ENCODE data around the gene WWOX.

The WWOX gene

DNA sequence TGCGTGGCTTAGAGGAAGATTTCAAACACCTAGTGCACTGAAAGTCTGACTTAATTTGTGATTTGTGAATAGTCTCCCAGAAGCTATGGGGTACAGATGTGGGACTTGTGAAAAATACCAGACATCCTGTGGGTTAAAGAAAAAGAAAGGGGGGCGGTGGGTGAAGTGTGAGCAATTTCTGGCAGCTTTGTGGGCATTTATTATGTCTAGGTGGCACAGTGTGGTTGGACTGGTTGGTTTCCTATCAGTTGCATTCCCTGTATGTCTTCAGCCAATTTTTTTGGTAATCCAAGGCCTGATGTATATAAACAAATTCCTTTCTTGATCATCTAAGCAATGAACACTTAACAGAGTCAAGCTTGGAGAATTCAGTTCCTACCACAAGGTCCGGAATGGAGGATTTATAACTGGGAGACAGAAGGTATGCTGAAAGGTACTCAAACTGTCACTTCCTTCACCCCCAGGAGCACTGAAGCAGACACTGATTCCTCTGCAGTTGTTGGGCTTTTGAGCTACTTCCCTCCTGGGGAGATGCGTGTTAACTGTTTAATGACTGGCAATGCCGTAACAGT is 211.6 kb downstream of the WWOX start:
- Histone ChIP-seq H3K18ac (ENCODE audit: low read length) (peak overlapping the region; percentile 9), H3K27ac (ENCODE audit: low read depth, low read length) (peak overlapping the region; percentile 39), H3K4me1 (ENCODE audit: control insufficient read depth, low read depth, low read length) (peaks cover 31% of the 10 kb centered on the region), H3K23ac (ENCODE audit: low read length) (peak overlapping the region; percentile 37), H2BK120ac (ENCODE audit: low read depth, low read length) (no peak overlapping the region), H3K56ac (ENCODE audit: low read length) (peak overlapping the region; percentile 79), H3K4ac (ENCODE audit: low read depth, low read length) (peak overlapping the region; percentile 41), H2BK5ac (ENCODE audit: low read length) (peak overlapping the region; percentile 83), H3K4me3 (ENCODE audit: low read length) (no peak overlapping the region), H3K79me2 (ENCODE audit: control insufficient read depth, insufficient read depth, low read length) (no peaks in the 10 kb centered on the region), H3K4me2 (ENCODE audit: low read length) (no peak overlapping the region), H4K8ac (ENCODE audit: low read depth, low read length) (no peak overlapping the region), H3K9ac (ENCODE audit: low read length) (peak overlapping the region; percentile 29), H2BK15ac (replicated peaks; ENCODE audit: low read depth) (peak overlapping the region; percentile 1), H3K27me3 (ENCODE audit: insufficient read depth, low read length, poor library complexity) (no peaks in the 10 kb centered on the region), H2AK5ac (ENCODE audit: low read length) (peak overlapping the region; percentile 75), H4K5ac (ENCODE audit: low read length) (no peak overlapping the region), H3K79me1 (ENCODE audit: low read length) (no peaks in the 10 kb centered on the region), H3K36me3 (ENCODE audit: control insufficient read depth, insufficient read depth, low read length) (no peaks in the 10 kb centered on the region)
- no CpG with 5 or more reads among the region's 5 CpGs for WGBS (ENCODE audit: extremely low coverage, insufficient coverage, low lambda C conversion rate)
- DNase-seq: peak; percentile 80

DNA sequence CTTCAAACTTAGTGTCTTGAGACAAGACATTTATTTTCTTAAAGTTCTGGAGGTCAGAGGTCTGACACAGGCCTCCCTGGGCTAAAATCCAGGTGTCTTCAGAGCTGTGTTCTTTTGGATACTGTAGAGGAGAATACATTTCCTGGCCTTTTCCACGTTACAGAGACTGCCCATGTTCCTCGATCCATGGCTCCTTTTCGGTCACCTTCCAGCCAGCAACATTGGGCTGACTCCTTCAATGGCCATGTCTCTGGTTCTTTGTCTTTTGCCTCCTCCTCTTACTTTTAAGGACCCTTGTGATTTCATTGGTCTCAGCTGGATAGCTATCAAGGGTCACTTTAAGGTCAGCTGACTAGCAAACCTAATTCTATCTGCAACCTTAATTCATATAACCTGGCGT is 212.4 kb downstream of the WWOX start:
- Histone ChIP-seq H3K27ac (ENCODE audit: low read depth, low read length) (no peak overlapping the region), H2BK15ac (replicated peaks; ENCODE audit: low read depth) (no peak overlapping the region), H3K9ac (ENCODE audit: low read length) (no peak overlapping the region), H3K23ac (ENCODE audit: low read length) (no peak overlapping the region), H2BK120ac (ENCODE audit: low read depth, low read length) (no peak overlapping the region), H3K4me2 (ENCODE audit: low read length) (no peak overlapping the region), H3K4me3 (ENCODE audit: low read length) (no peak overlapping the region), H3K4me1 (ENCODE audit: control insufficient read depth, low read depth, low read length) (peaks cover 31% of the 10 kb centered on the region), H4K5ac (ENCODE audit: low read length) (no peak overlapping the region), H2BK5ac (ENCODE audit: low read length) (peak overlapping the region; percentile 69), H3K18ac (ENCODE audit: low read length) (no peak overlapping the region), H3K27me3 (ENCODE audit: insufficient read depth, low read length, poor library complexity) (no peaks in the 10 kb centered on the region), H3K36me3 (ENCODE audit: control insufficient read depth, insufficient read depth, low read length) (no peaks in the 10 kb centered on the region), H3K4ac (ENCODE audit: low read depth, low read length) (peak overlapping the region; percentile 28), H3K79me1 (ENCODE audit: low read length) (no peaks in the 10 kb centered on the region), H3K56ac (ENCODE audit: low read length) (peak overlapping the region; percentile 54), H4K8ac (ENCODE audit: low read depth, low read length) (no peak overlapping the region), H3K79me2 (ENCODE audit: control insufficient read depth, insufficient read depth, low read length) (no peaks in the 10 kb centered on the region), H2AK5ac (ENCODE audit: low read length) (peak overlapping the region; percentile 54)
- DNase-seq: no peak
- WGBS (ENCODE audit: extremely low coverage, insufficient coverage, low lambda C conversion rate): no CpG with 5 or more reads among the region's 4 CpGs

DNA sequence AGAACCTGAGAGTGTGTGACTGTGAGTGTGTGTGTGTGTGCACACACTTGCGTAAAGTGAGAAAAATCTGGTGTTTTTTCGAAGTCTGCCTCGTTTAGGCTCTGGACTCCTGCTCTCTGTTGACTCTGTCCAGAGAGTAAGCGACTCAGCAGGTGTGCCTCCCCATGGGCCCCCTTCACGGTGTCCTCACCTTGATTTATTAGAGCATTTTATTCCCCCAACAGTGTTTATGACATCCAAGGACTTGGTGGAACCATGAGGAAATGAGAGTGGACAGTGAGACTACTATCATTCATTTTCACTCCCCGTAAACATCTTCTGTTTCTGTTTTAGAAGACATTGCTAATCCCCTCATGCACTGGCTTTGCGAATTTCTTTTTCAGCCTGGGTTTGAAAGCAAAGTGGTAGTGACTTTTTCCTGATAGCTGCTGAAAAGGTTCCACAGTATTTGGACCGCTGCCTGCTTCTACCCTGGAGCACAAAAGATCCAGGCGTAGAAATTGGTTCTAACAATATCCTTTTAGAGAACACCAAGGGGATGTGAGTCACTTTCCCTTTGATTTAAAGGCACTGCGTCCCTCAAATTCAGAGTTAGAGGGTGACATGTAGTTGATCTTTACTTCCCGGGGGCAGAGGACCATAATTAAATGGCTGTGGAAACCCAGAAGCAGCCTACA is 218.2 kb downstream of the WWOX start:
- Histone ChIP-seq H3K27ac (ENCODE audit: low read depth, low read length) (no peak overlapping the region), H3K9ac (ENCODE audit: low read length) (no peak overlapping the region), H4K8ac (ENCODE audit: low read depth, low read length) (no peak overlapping the region), H3K4me3 (ENCODE audit: low read length) (no peak overlapping the region), H3K79me1 (ENCODE audit: low read length) (no peaks in the 10 kb centered on the region), H3K4me1 (ENCODE audit: control insufficient read depth, low read depth, low read length) (peaks cover 4% of the 10 kb centered on the region), H3K23ac (ENCODE audit: low read length) (no peak overlapping the region), H3K36me3 (ENCODE audit: control insufficient read depth, insufficient read depth, low read length) (no peaks in the 10 kb centered on the region), H2AK5ac (ENCODE audit: low read length) (no peak overlapping the region), H3K4ac (ENCODE audit: low read depth, low read length) (peak overlapping the region; percentile 36), H3K56ac (ENCODE audit: low read length) (no peak overlapping the region), H2BK120ac (ENCODE audit: low read depth, low read length) (no peak overlapping the region), H3K18ac (ENCODE audit: low read length) (no peak overlapping the region), H2BK5ac (ENCODE audit: low read length) (no peak overlapping the region), H3K27me3 (ENCODE audit: insufficient read depth, low read length, poor library complexity) (no peaks in the 10 kb centered on the region), H3K4me2 (ENCODE audit: low read length) (no peak overlapping the region), H2BK15ac (replicated peaks; ENCODE audit: low read depth) (peak overlapping the region; percentile 15), H4K5ac (ENCODE audit: low read length) (no peak overlapping the region), H3K79me2 (ENCODE audit: control insufficient read depth, insufficient read depth, low read length) (no peaks in the 10 kb centered on the region)
- no peak for DNase-seq
- whole genome bisulfite sequencing (ENCODE audit: extremely low coverage, insufficient coverage, low lambda C conversion rate): no CpG with 5 or more reads among the region's 11 CpGs

DNA sequence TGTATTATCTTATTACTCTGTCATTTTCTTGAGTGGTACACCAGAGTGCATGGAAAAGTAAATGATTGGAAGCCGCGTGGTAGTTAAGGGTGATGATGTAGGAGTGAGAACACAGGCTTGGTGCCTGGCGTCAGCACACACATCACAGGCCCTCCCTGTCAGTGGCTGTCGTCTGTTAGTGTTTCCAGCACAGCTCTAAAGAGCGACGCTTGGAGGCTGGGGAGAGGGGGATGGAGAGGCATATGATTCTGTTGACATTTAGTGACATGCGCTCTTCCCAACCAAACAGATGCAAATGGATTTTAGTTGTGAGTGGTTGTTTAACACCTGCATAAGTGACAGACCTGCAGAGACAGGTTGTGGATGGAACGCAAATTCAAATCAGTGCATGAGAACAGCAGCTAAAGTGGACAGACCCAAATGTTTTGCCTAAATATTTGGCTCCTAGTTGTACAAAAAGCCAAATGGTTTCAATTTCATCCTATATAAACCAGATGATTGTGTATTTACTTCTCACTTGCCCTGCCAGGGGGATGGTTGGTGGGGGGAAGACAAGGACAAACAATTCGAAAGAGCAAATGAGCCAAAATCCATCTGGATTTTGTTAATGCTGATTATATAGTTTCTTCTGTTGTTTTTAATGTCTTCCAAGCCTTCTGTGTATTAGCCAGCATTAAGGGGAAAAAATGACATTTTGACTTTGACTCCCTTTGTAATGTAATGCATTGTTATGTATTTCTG is 222.3 kb downstream of the WWOX start:
- H3K27ac ChIP-seq (ENCODE audit: low read depth, low read length): no peak overlapping the region
- H3K4me1 ChIP-seq (ENCODE audit: control insufficient read depth, low read depth, low read length): peaks cover 6% of the 10 kb centered on the region
- H3K4ac ChIP-seq (ENCODE audit: low read depth, low read length): no peak overlapping the region
- H2AK5ac ChIP-seq (ENCODE audit: low read length): no peak overlapping the region
- no peak overlapping the region for H2BK5ac ChIP-seq (ENCODE audit: low read length)
- no peak overlapping the region for H3K18ac ChIP-seq (ENCODE audit: low read length)
- no peaks in the 10 kb centered on the region for H3K36me3 ChIP-seq (ENCODE audit: control insufficient read depth, insufficient read depth, low read length)
- no peak overlapping the region for H3K23ac ChIP-seq (ENCODE audit: low read length)
- H2BK15ac ChIP-seq (replicated peaks; ENCODE audit: low read depth): no peak overlapping the region
- H4K5ac ChIP-seq (ENCODE audit: low read length): no peak overlapping the region
- H2BK120ac ChIP-seq (ENCODE audit: low read depth, low read length): no peak overlapping the region
- H3K79me1 ChIP-seq (ENCODE audit: low read length): no peaks in the 10 kb centered on the region
- no peak overlapping the region for H4K8ac ChIP-seq (ENCODE audit: low read depth, low read length)
- no peak overlapping the region for H3K4me3 ChIP-seq (ENCODE audit: low read length)
- peak; percentile 32 for DNase-seq
- H3K9ac ChIP-seq (ENCODE audit: low read length): no peak overlapping the region
- H3K27me3 ChIP-seq (ENCODE audit: insufficient read depth, low read length, poor library complexity): no peaks in the 10 kb centered on the region
- no CpG with 5 or more reads among the region's 9 CpGs for WGBS (ENCODE audit: extremely low coverage, insufficient coverage, low lambda C conversion rate)
- no peaks in the 10 kb centered on the region for H3K79me2 ChIP-seq (ENCODE audit: control insufficient read depth, insufficient read depth, low read length)
- H3K4me2 ChIP-seq (ENCODE audit: low read length): no peak overlapping the region
- H3K56ac ChIP-seq (ENCODE audit: low read length): no peak overlapping the region

DNA sequence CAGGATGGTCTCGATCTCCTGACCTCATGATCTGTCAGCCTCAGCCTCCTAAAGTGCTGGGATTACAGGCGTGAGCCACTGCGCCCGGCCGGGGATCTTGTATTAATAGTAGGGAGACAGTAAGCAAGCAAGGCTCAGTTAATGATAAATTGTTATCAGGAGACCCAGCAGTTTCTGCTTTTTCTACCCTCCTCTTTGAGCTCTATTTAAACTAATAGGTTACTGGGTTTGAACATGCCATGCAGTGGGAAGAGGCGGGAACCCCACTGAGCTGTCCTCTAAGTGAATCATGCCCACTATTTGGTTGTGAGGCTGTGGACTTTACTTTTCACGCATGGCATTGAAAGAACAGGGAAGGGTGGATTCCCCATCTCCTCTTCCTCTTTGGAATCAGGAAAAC is 223.9 kb downstream of the WWOX start:
- Histone ChIP-seq H3K27me3 (ENCODE audit: insufficient read depth, low read length, poor library complexity) (no peaks in the 10 kb centered on the region), H3K79me2 (ENCODE audit: control insufficient read depth, insufficient read depth, low read length) (no peaks in the 10 kb centered on the region), H4K8ac (ENCODE audit: low read depth, low read length) (peak overlapping the region; percentile 15), H3K36me3 (ENCODE audit: control insufficient read depth, insufficient read depth, low read length) (no peaks in the 10 kb centered on the region), H3K9ac (ENCODE audit: low read length) (no peak overlapping the region), H3K23ac (ENCODE audit: low read length) (no peak overlapping the region), H2AK5ac (ENCODE audit: low read length) (no peak overlapping the region), H3K56ac (ENCODE audit: low read length) (no peak overlapping the region), H3K4ac (ENCODE audit: low read depth, low read length) (no peak overlapping the region), H4K5ac (ENCODE audit: low read length) (no peak overlapping the region), H3K4me1 (ENCODE audit: control insufficient read depth, low read depth, low read length) (peaks cover 6% of the 10 kb centered on the region), H3K18ac (ENCODE audit: low read length) (peak overlapping the region; percentile 71), H3K4me2 (ENCODE audit: low read length) (no peak overlapping the region), H3K4me3 (ENCODE audit: low read length) (no peak overlapping the region), H3K27ac (ENCODE audit: low read depth, low read length) (no peak overlapping the region), H2BK15ac (replicated peaks; ENCODE audit: low read depth) (no peak overlapping the region), H2BK5ac (ENCODE audit: low read length) (no peak overlapping the region), H3K79me1 (ENCODE audit: low read length) (no peaks in the 10 kb centered on the region), H2BK120ac (ENCODE audit: low read depth, low read length) (no peak overlapping the region)
- no CpG with 5 or more reads among the region's 7 CpGs for WGBS (ENCODE audit: extremely low coverage, insufficient coverage, low lambda C conversion rate)
- DNase-seq: no peak

All from mesendoderm (in vitro differentiated cells).